ENCODE results near the gene GSE1.

GRCh38 chr16:85623250-85623649 lies 10.1 kb downstream of the GSE1 start:
- TF ChIP-seq CEBPG (CRISPR knock-in tag; IDR thresholded peaks at IDR 0.05), result no peak
- no peak for TF ChIP-seq CEBPG (tag; conservative IDR thresholded peaks at IDR 0.05 in 1 of 2, IDR thresholded peaks at IDR 0.05 in 1 of 2)
- TF ChIP-seq, protein P1, sequence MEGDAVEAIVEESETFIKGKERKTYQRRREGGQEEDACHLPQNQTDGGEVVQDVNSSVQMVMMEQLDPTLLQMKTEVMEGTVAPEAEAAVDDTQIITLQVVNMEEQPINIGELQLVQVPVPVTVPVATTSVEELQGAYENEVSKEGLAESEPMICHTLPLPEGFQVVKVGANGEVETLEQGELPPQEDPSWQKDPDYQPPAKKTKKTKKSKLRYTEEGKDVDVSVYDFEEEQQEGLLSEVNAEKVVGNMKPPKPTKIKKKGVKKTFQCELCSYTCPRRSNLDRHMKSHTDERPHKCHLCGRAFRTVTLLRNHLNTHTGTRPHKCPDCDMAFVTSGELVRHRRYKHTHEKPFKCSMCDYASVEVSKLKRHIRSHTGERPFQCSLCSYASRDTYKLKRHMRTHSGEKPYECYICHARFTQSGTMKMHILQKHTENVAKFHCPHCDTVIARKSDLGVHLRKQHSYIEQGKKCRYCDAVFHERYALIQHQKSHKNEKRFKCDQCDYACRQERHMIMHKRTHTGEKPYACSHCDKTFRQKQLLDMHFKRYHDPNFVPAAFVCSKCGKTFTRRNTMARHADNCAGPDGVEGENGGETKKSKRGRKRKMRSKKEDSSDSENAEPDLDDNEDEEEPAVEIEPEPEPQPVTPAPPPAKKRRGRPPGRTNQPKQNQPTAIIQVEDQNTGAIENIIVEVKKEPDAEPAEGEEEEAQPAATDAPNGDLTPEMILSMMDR (IDR thresholded peaks at IDR 0.05 in 2 of 3, conservative IDR thresholded peaks at IDR 0.05 in 1 of 3; ENCODE audit: insufficient read depth in 2 of 3, low read depth in 1 of 3, low read length in 3 of 3), result no peak
- TF ChIP-seq ADNP (tag; IDR thresholded peaks at IDR 0.05), result no peak
- TF ChIP-seq, protein P2, sequence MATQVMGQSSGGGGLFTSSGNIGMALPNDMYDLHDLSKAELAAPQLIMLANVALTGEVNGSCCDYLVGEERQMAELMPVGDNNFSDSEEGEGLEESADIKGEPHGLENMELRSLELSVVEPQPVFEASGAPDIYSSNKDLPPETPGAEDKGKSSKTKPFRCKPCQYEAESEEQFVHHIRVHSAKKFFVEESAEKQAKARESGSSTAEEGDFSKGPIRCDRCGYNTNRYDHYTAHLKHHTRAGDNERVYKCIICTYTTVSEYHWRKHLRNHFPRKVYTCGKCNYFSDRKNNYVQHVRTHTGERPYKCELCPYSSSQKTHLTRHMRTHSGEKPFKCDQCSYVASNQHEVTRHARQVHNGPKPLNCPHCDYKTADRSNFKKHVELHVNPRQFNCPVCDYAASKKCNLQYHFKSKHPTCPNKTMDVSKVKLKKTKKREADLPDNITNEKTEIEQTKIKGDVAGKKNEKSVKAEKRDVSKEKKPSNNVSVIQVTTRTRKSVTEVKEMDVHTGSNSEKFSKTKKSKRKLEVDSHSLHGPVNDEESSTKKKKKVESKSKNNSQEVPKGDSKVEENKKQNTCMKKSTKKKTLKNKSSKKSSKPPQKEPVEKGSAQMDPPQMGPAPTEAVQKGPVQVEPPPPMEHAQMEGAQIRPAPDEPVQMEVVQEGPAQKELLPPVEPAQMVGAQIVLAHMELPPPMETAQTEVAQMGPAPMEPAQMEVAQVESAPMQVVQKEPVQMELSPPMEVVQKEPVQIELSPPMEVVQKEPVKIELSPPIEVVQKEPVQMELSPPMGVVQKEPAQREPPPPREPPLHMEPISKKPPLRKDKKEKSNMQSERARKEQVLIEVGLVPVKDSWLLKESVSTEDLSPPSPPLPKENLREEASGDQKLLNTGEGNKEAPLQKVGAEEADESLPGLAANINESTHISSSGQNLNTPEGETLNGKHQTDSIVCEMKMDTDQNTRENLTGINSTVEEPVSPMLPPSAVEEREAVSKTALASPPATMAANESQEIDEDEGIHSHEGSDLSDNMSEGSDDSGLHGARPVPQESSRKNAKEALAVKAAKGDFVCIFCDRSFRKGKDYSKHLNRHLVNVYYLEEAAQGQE (IDR thresholded peaks at IDR 0.05; ENCODE audit: borderline replicate concordance), result no peak
- TF ChIP-seq, protein P2 (CRISPR knock-in tag; IDR thresholded peaks at IDR 0.05; ENCODE audit: low read depth), result no peak
- TF ChIP-seq CREBBP (IDR thresholded peaks at IDR 0.05; ENCODE audit: low read depth, low read length), result no peak
- no peak for TF ChIP-seq SREBF1 (IDR thresholded peaks at IDR 0.05; ENCODE audit: borderline replicate concordance, low read depth, low read length)
- TF ChIP-seq CBX1 (IDR thresholded peaks at IDR 0.05; ENCODE audit: low read depth), result no peak
- TF ChIP-seq HCFC1 (IDR thresholded peaks at IDR 0.05; ENCODE audit: low read depth, low read length), result no peak
- TF ChIP-seq GATAD2B (IDR thresholded peaks at IDR 0.05; ENCODE audit: borderline replicate concordance), result no peak
- no peak for TF ChIP-seq ZZZ3 (IDR thresholded peaks at IDR 0.05)
- TF ChIP-seq POLR2AphosphoS5 (IDR thresholded peaks at IDR 0.05; ENCODE audit: control insufficient read depth, insufficient read depth, low read depth, low read length), result no peak
